Kidney (tissue), 14 donors: ENCODE measurements around the gene GLDC. TPM values are rescaled to one million over a fixed set of nuclear protein-coding genes. Genes with fewer than 3 reads are reported as not detected.

Source experiments
- DNase-seq, 5 donors: peaks; one replicate each; pipeline ENCODE4 v3.0.0-alpha.2; 2013 to 2020
- FAIRE-seq: peaks from 2 replicates; lab custom pipeline; 2012; peaks lifted over from hg19 to GRCh38; lab: Jason Lieb, UNC
- H3K27ac ChIP-seq, 2 donors: one replicate each; pipeline ENCODE4 v1.7.0; 2013; ENCODE audit warnings: low read depth in 2 of 2, low read length in 2 of 2, inconsistent platforms in 1 of 2
- H3K27me3 ChIP-seq: one replicate; pipeline ENCODE4 v1.7.1; 2013; ENCODE audit warnings: low read length, inconsistent platforms; ENCODE audit not compliant: control insufficient read depth, insufficient read depth
- H3K36me3 ChIP-seq, 3 donors: one replicate each; pipeline versions ENCODE4 v1.7.0 to v1.7.1; 2013; ENCODE audit warnings: low read length in 3 of 3, control low read depth in 1 of 3, inconsistent platforms in 1 of 3; ENCODE audit not compliant: insufficient read depth in 3 of 3, control insufficient read depth in 2 of 3
- H3K4me1 ChIP-seq, 3 donors: one replicate each; pipeline versions ENCODE4 v1.7.0 to v1.7.1; 2013; ENCODE audit warnings: low read length in 3 of 3, inconsistent platforms in 1 of 3, low read depth in 1 of 3; ENCODE audit not compliant: control insufficient read depth in 2 of 3, insufficient read depth in 2 of 3
- H3K4me3 ChIP-seq, 3 donors: one replicate each; pipeline versions ENCODE4 v1.7.0 to v1.8.1; 2013; ENCODE audit warnings: low read length in 3 of 3, control low read depth in 1 of 3, inconsistent platforms in 1 of 3
- H3K9ac ChIP-seq, 3 donors: one replicate each; pipeline versions ENCODE4 v1.7.0 to v1.7.1; 2013; ENCODE audit warnings: low read length in 3 of 3, control low read depth in 1 of 3, inconsistent platforms in 1 of 3
- H3K9me3 ChIP-seq, 3 donors: one replicate each; pipeline versions ENCODE4 v1.7.0 to v1.7.1; 2013; ENCODE audit warnings: low read length in 3 of 3, control low read depth in 1 of 3, inconsistent platforms in 1 of 3; ENCODE audit not compliant: control insufficient read depth in 2 of 3, insufficient read depth in 1 of 3
- intact Hi-C: fragments of 100-400 bp; cut with DNase I; formaldehyde crosslinking; loops from one replicate; pipeline ENCODE4 v1.11.1; 2022
- polyA plus RNA-seq: library from polyadenylated mRNA; stranded (reverse); fragments of 350-450 nt; fragmentation: Illumina TruSeq; extraction: RNeasy Lipid Tissue Mini Kit (QIAGEN cat#74804); gene quantifications from one replicate; pipeline ENCODE4 v1.2.3, GENCODE V29; 2014; ENCODE audit warnings: low read depth, low replicate concordance; ENCODE audit not compliant: insufficient read depth
- total RNA-seq: library from RNA; stranded (reverse); fragmentation: NEBNext Ultra II Directional; extraction: Animal tissue kit (Norgen Biotek cat#: 25700); gene quantifications from one replicate; pipeline ENCODE4 v1.2.1, GENCODE V29; 2021
- TF ChIP-seq, protein P1 (sequence below): IDR thresholded peaks from 3 replicates; pipeline ENCODE4 v1.5.1; 2012; ENCODE audit warnings: mild to moderate bottlenecking, moderate library complexity, borderline replicate concordance; ENCODE audit not compliant: insufficient read depth; ENCODE audit errors: extremely low read depth
- donor health status: control.
- donor health status: control.
- donor health status: control.
- donor health status: control.
- donor health status: control.
- donor health status: DM: yes; HTN: yes; CAD: no.
- donor health status: Normal renal cell carcinoma (clear cell type).

Gene GLDC
- total and polyA plus RNA-seq, 2 donors from 2014 or later, result 60.1 to 79.7 TPM

DNA sequence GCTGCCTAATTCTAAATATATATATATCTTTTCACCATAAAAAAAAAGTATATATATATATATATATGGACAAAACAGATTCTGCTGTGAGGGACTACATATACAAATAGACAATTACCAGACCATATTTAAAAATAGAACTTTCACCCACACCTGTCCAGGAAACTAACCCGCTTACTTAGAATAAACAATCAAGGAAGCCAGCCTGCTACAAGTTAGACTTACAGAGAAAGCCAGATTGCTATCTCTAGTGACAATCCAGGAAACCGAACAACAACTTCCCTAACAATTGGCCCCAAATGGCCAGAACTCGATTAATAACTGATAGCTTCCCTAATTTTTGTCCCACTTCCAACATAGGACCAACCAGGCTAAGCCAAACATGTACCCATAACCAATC is 5.9 kb downstream of the GLDC start:
- Histone ChIP-seq H3K4me1 (peaks cover 0 to 23% (median 9%) of the 10 kb centered on the region in 3 donors), H3K27me3 (peaks cover 3% of the 10 kb centered on the region), H3K9ac (no peak overlapping the region), H3K27ac (peak overlapping the region; percentile 58 to 76), H3K9me3 (no peaks in the 10 kb centered on the region), H3K4me3 (peak overlapping the region in 2 of 3 donors; percentile 23 to 30), H3K36me3 (peaks cover 0 to 2% (median 0%) of the 10 kb centered on the region in 3 donors)
- intact Hi-C loops, result no loop called here
- no peak for DNase-seq
- no peak for FAIRE-seq
- TF ChIP-seq, protein P1, sequence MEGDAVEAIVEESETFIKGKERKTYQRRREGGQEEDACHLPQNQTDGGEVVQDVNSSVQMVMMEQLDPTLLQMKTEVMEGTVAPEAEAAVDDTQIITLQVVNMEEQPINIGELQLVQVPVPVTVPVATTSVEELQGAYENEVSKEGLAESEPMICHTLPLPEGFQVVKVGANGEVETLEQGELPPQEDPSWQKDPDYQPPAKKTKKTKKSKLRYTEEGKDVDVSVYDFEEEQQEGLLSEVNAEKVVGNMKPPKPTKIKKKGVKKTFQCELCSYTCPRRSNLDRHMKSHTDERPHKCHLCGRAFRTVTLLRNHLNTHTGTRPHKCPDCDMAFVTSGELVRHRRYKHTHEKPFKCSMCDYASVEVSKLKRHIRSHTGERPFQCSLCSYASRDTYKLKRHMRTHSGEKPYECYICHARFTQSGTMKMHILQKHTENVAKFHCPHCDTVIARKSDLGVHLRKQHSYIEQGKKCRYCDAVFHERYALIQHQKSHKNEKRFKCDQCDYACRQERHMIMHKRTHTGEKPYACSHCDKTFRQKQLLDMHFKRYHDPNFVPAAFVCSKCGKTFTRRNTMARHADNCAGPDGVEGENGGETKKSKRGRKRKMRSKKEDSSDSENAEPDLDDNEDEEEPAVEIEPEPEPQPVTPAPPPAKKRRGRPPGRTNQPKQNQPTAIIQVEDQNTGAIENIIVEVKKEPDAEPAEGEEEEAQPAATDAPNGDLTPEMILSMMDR, result no peak

DNA sequence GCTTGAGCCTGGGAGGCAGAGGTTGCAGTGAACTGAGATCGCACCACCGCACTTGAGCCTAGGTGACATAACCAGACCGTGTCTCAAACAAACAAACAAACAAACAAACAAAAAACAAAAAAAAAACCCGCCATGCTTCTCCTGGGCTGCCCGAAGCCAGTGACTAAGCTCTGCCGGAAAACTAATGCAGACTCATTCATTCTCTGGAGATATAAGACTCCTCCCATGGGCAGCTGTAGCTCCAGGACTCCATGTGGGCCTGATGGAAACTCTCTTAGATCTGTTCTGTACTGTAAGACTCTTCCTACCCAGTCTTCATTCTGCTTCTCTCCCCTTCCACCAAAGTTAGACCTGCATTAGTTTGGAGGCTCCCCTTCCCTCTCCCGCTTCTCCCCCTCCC is 11.1 kb downstream of the GLDC start:
- H3K9me3 ChIP-seq, result no peaks in the 10 kb centered on the region
- FAIRE-seq (no peak), DNase-seq (no peak)
- H3K36me3 ChIP-seq, result peaks cover 0 to 2% (median 0%) of the 10 kb centered on the region in 3 donors
- peak overlapping the region in 1 of 2 donors; percentile 5 for H3K27ac ChIP-seq
- intact Hi-C loops, result no loop called here
- no peak overlapping the region for H3K4me3 ChIP-seq
- no peak overlapping the region for H3K9ac ChIP-seq
- H3K27me3 ChIP-seq, result no peaks in the 10 kb centered on the region
- TF ChIP-seq, protein P1, result no peak
- peaks cover 4 to 36% (median 23%) of the 10 kb centered on the region in 3 donors for H3K4me1 ChIP-seq

DNA sequence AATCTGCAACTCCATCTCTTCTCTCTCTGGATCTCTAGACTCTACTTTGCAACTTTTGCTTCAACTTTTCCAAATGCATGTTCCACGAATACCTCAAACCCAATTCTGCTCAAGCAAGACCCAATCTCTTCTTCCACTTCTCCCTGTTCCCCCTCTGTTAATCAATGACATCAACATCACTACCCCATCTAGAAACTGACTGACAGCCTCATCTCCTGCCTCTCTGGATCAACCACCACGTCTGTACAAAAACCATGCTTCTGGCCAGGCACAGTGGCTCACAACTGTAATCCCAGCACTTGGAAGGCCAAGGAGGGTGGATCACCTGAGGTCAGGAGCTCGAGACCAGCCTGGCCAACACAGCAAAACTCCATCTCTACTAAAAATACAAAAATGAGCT is 12.2 kb downstream of the GLDC start:
- Histone ChIP-seq H3K27me3 (no peaks in the 10 kb centered on the region), H3K9ac (peak overlapping the region in 1 of 3 donors; percentile 62), H3K27ac (peak overlapping the region; percentile 83 to 84), H3K4me3 (no peak overlapping the region), H3K4me1 (peaks cover 4 to 41% (median 29%) of the 10 kb centered on the region in 3 donors), H3K9me3 (no peaks in the 10 kb centered on the region), H3K36me3 (peaks cover 0 to 2% (median 0%) of the 10 kb centered on the region in 3 donors)
- TF ChIP-seq, protein P1, result no peak
- DNase-seq, result no peak
- intact Hi-C loops, result no loop called here
- no peak for FAIRE-seq
